Spinal cord (tissue), 10 donors: ENCODE data around the gene PSRC1. TPM values are rescaled to one million over a fixed set of nuclear protein-coding genes. Genes with fewer than 3 reads are reported as not detected.

Experiments used
- DNase-seq, 6 donors: peaks; one replicate each; pipeline versions ENCODE4 v3.0.0 to v3.0.0-alpha.2; 2013 to 2015; ENCODE audit warnings: low spot score in 6 of 6, low read depth in 4 of 6
- H3K27ac ChIP-seq: one replicate; pipeline ENCODE4 v1.5.1; 2013; ENCODE audit warnings: low read depth, low read length, control low read depth
- H3K27me3 ChIP-seq: one replicate; pipeline ENCODE4 v1.6.1; 2013; ENCODE audit warnings: low read length; ENCODE audit not compliant: control insufficient read depth, insufficient read depth
- H3K36me3 ChIP-seq: one replicate; pipeline ENCODE4 v1.6.1; 2013; ENCODE audit warnings: low read length; ENCODE audit not compliant: control insufficient read depth, insufficient read depth
- H3K4me1 ChIP-seq: one replicate; pipeline ENCODE4 v1.6.1; 2013; ENCODE audit warnings: low read length; ENCODE audit not compliant: control insufficient read depth, insufficient read depth
- H3K4me3 ChIP-seq: one replicate; pipeline ENCODE4 v1.5.1; 2013; ENCODE audit warnings: low read depth, low read length, control low read depth
- H3K9me3 ChIP-seq: one replicate; pipeline ENCODE4 v1.6.1; 2013; ENCODE audit warnings: low read length; ENCODE audit not compliant: control insufficient read depth, insufficient read depth
- WGBS: methylation state at CpG from one replicate; pipeline ENCODE4 v1.1.5; 2013; ENCODE audit warnings: missing lambda C conversion rate; ENCODE audit not compliant: insufficient coverage; 5-methylcytosine and 5-hydroxymethylcytosine counted together
- polyA plus RNA-seq, 2 donors: library from polyadenylated mRNA; unstranded; fragments of 120-200 nt; gene quantifications; one replicate each; pipeline ENCODE4 v1.2.1, GENCODE V29; 2013; ENCODE audit not compliant: insufficient read length in 2 of 2
- total RNA-seq, 2 donors: library from RNA; depleted of rRNA in 1 of 2; stranded (reverse); fragments of 120-200 nt in 1 of 2; fragments of >200 nt in 1 of 2; gene quantifications; one replicate each; pipeline versions ENCODE4 v1.2.3 to v1.2.4, GENCODE V29; 2013 to 2014
- donor health status: healthy.

The PSRC1 gene
- total and polyA plus RNA-seq, 4 donors, result 9.0 to 37.1 (median 32.2) TPM

DNA sequence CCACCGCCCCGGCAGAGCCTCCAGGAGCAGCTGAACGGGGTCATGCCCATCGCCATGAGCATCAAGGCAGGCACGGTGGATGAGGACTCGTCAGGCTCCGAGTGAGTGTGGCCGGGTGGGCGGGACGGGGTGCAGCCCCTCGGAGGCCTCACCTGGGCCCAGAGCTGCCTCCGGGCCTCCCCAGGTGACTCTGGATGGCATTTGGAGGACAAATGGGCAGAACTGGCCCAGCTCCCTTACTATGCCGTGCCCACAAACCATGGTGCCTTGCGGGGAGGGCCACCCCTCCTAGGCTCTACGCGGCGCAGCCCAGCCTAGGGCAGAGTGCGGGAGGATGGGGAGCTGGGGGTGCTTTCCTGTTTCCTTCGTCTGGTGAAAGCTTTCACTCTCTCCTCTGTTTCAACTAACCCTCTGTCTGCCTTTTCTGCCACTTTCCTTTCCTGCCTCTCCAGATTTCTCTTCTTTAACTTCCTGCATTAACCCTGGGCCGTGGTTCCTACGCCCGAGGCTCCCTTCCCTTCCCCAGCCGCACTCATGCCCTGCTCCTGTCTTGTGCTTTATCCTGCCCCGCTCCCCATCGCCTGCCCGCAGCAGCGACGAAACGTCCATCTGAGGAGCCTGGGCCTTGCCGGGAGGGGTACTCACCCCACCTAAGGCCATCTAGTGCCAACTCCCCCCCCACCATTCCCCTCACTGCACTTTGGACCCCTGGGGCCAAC is 9.2 kb downstream of the PSRC1 start:
- Histone ChIP-seq H3K4me3 (no peak overlapping the region), H3K27me3 (no peaks in the 10 kb centered on the region), H3K4me1 (peaks cover 26% of the 10 kb centered on the region), H3K36me3 (peaks cover 70% of the 10 kb centered on the region), H3K9me3 (no peaks in the 10 kb centered on the region), H3K27ac (no peak overlapping the region)
- WGBS, result 75% methylated on average over 29 of the region's 30 CpGs
- DNase-seq, result no peak

DNA sequence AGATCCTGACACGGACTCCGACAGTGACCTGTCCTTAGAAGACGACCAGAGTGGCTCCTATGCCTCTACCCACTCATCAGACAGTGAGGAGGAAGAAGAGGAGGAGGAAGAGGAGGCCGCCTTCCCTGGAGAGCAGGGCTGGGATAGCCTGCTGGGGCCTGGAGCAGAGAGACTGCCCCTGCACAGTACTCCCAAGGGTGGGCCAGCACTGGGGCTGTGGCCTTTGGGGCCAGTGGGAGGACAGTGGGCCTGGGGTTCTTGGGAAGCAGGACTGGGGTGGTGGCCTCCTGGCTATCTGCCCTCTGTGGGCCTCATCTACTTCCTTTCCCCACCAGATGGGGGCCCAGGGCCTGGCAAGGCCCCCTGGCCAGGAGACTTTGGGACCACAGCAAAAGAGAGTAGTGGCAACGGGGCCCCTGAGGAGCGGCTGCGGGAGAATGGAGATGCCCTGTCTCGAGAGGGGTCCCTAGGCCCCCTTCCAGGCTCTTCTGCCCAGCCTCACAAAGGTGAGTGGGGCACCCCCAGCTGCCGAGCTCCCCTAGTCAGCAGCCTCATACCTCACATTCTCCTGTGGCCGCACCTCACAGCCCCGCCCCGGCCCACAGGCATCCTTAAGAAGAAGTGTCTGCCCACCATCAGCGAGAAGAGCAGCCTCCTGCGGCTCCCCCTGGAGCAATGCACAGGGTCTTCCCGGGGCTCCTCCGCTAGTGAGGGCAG is 10.0 kb downstream of the PSRC1 start:
- Histone ChIP-seq H3K36me3 (peaks cover 77% of the 10 kb centered on the region), H3K4me1 (peaks cover 26% of the 10 kb centered on the region), H3K27me3 (no peaks in the 10 kb centered on the region), H3K27ac (no peak overlapping the region), H3K4me3 (no peak overlapping the region), H3K9me3 (no peaks in the 10 kb centered on the region)
- 86% methylated on average over 14 of the region's 16 CpGs for WGBS
- DNase-seq, result no peak

DNA sequence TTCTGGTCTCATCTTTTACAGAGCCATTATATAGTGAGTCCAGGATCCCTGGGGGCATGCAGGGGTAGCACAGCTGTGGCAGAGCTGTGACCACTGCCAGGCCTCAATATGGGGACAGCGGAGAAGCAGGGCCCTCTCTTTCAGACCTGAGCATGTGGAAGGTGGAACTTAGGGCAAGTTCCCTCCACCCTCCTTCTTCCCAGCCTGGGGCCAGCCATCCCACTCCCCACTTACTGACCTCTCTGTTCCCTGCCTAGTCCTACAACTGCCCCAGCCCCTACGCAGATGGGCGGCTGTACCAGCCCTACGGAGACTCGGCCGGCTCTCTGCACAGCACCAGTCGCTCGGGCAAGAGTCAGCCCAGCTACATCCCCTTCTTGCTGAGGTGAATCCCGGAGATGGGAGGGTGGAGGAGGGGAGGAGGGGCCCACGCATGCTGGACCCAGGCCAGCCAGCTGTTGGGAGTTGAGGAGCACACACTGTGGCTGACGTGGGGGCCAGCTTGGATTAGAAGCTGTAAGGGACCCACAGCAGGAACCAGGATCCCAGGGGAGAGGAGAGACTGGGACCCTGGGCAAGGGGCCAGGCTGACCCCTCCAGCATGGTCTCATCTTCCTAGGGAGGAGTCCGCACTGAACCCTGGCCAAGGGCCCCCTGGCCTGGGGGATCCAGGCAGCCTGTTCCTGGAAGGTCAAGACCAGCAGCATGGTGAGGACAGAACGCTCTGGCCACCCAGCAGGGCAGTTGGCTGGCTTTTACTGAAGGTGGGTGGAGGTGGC is 10.7 kb downstream of the PSRC1 start:
- Histone ChIP-seq H3K27ac (no peak overlapping the region), H3K4me1 (peaks cover 18% of the 10 kb centered on the region)
- WGBS, result 78% methylated on average over 13 of the region's 13 CpGs

DNA sequence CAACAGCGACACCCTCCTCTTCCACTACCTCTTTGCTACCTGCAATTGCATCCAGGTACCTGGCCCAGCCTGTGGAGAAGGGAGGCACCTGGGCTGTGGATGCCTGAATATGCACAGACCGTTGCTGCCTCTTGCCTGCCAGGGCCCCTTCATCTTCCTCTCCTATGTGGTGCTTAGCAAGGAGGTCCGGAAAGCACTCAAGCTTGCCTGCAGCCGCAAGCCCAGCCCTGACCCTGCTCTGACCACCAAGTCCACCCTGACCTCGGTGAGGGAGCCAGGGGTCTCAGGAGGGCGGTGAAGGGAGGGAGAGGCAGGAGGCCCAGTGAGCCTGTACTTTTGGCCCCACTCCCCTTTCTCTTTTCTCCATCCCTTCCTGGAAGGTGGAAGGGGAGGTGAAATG is 11.5 kb downstream of the PSRC1 start:
- H3K4me3 ChIP-seq, result no peak overlapping the region
- H3K27ac ChIP-seq, result no peak overlapping the region
- no peaks in the 10 kb centered on the region for H3K9me3 ChIP-seq
- H3K36me3 ChIP-seq, result peaks cover 91% of the 10 kb centered on the region
- H3K4me1 ChIP-seq, result peaks cover 16% of the 10 kb centered on the region
- no peaks in the 10 kb centered on the region for H3K27me3 ChIP-seq
- 80% methylated on average over 1 of the region's 6 CpGs for WGBS
- no peak for DNase-seq

More for the DNA sequence above, 10.7 kb downstream of the PSRC1 start:
- no peak overlapping the region for H3K4me3 ChIP-seq
- no peaks in the 10 kb centered on the region for H3K9me3 ChIP-seq
- no peaks in the 10 kb centered on the region for H3K27me3 ChIP-seq
- H3K36me3 ChIP-seq, result peaks cover 85% of the 10 kb centered on the region
- no peak for DNase-seq

DNA sequence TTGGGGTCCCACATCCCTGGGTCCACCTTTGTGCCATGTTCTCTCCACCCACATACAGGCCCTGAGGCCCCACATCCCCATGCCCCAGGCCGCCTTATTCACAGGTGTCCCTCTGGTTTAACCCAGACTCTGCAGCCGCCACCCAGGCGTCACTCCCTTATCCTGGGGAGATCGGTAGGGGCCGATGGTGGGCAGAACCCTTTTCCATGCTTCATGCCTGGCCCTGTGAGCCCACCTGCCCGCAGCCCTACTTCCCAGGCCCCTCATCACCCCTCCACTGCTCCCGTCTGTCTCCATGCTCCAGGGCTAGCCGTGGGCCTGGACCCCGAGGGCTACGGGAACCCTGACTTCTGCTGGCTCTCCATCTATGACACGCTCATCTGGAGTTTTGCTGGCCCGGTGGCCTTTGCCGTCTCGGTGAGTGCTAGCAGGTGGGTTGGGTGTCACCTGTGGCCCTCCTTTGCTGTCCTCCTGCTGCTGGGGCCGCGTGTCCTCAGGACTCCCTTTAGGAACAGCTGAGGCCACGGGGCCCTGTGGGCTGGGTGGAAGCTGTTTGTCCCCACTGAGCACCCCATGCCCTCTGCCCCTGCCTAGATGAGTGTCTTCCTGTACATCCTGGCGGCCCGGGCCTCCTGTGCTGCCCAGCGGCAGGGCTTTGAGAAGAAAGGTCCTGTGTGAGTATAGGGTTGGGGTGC is 12.2 kb downstream of the PSRC1 start:
- H3K9me3 ChIP-seq, result no peaks in the 10 kb centered on the region
- peaks cover 96% of the 10 kb centered on the region for H3K36me3 ChIP-seq
- no peaks in the 10 kb centered on the region for H3K27me3 ChIP-seq
- DNase-seq, result no peak
- H3K4me1 ChIP-seq, result peaks cover 15% of the 10 kb centered on the region
- H3K4me3 ChIP-seq, result no peak overlapping the region
- 98% methylated on average over 20 of the region's 20 CpGs for WGBS
- no peak overlapping the region for H3K27ac ChIP-seq

DNA sequence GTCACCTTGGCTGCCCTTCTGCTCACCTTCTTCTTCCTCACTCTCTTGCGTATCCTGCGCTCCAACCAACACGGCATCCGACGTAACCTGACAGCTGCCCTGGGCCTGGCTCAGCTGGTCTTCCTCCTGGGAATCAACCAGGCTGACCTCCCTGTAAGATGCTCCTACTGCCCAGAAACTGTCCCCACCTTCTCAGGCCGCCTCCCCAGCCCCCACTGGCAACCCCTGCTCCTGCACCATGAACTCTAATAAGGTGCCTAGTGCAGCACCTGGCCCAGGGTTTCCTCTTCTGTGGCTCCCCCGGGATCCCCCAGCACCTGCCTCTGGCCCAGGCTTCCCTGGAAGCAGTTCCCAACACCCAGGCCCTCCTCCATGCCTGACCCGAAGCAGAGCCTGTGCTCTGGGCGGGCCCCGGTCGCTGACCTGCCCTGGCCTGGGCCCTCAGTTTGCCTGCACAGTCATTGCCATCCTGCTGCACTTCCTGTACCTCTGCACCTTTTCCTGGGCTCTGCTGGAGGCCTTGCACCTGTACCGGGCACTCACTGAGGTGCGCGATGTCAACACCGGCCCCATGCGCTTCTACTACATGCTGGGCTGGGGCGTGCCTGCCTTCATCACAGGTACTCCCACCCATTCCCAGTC is 12.8 kb downstream of the PSRC1 start:
- 93% methylated on average over 17 of the region's 17 CpGs for WGBS

DNA sequence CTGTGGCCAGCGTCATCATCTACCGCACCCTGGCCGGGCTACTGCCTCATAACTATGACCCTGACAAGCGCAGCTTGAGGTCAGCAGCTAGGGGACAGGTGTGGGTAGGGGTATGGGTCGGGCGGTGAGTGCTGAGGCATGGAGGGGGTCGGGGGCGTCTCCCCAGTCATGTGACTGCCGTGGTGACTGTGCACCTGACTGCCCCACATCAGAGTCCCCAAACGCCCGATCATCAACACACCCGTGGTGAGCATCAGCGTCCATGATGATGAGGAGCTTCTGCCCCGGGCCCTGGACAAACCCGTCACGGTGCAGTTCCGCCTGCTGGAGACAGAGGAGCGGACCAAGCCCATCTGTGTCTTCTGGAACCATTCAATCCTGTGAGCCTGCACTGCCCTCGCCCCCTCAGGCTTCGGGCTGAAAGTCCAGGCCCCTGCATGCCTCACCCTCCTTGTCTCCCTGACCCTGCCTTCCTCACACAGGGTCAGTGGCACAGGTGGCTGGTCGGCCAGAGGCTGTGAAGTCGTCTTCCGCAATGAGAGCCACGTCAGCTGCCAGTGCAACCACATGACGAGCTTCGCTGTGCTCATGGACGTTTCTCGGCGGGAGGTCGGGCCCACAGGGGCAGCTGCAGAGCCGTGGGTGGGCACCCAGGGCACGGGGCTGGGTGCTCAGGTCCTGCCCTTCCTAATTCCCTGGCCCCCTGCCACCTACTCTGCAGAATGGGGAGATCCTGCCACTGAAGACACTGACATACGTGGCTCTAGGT is 13.5 kb downstream of the PSRC1 start:
- Histone ChIP-seq H3K27me3 (no peaks in the 10 kb centered on the region), H3K27ac (no peak overlapping the region), H3K4me3 (no peak overlapping the region), H3K36me3 (peaks cover 99% of the 10 kb centered on the region), H3K9me3 (no peaks in the 10 kb centered on the region), H3K4me1 (peaks cover 3% of the 10 kb centered on the region)
- no peak for DNase-seq
- 89% methylated on average over 26 of the region's 33 CpGs for WGBS

More for the DNA sequence above, 12.8 kb downstream of the PSRC1 start:
- H3K4me1 ChIP-seq, result peaks cover 9% of the 10 kb centered on the region
- H3K27me3 ChIP-seq, result no peaks in the 10 kb centered on the region
- DNase-seq, result no peak
- H3K36me3 ChIP-seq, result peaks cover 99% of the 10 kb centered on the region
- no peak overlapping the region for H3K27ac ChIP-seq
- H3K4me3 ChIP-seq, result no peak overlapping the region
- H3K9me3 ChIP-seq, result no peaks in the 10 kb centered on the region

DNA sequence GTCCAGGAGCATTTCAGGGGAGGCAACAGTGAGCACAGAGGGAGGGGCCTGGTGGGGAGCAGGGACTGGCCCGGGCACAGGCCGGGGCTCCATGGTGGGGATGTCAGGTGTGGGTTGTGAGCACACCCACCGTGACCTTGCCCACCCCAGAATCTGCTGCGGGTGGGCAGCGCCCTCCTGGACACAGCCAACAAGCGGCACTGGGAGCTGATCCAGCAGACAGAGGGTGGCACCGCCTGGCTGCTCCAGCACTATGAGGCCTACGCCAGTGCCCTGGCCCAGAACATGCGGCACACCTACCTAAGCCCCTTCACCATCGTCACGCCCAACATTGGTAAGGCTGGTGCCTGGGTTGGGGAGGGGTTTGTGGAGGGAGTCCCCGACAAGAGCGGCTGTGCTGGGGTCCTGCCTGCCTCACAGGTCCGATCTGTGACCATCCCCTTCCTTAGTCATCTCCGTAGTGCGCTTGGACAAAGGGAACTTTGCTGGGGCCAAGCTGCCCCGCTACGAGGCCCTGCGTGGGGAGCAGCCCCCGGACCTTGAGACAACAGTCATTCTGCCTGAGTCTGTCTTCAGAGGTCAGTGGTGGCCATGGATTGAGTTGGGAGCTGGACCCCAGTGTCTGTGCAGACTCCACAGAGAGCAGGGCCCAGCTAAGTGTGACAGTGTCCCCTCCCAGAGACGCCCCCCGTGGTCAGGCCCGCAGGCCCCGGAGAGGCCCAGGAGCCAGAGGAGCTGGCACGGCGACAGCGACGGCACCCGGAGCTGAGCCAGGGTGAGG is 14.3 kb downstream of the PSRC1 start:
- Histone ChIP-seq H3K27me3 (no peaks in the 10 kb centered on the region), H3K4me1 (peaks cover 8% of the 10 kb centered on the region), H3K9me3 (no peaks in the 10 kb centered on the region), H3K27ac (no peak overlapping the region), H3K4me3 (no peak overlapping the region), H3K36me3 (peaks cover 99% of the 10 kb centered on the region)
- DNase-seq, result no peak
- 95% methylated on average over 27 of the region's 29 CpGs for WGBS
